Naive thymus-derived CD4-positive, alpha-beta T cell (primary cell): ENCODE results near the gene TTLL9. TPM values are rescaled to one million over a fixed set of nuclear protein-coding genes. Genes with fewer than 3 reads are reported as not detected.

Experiments
- ATAC-seq: fragments of 150-1000 bp; cut with Tn5 transposase; 2 replicates; pipeline ENCODE4 v1.10.0; 2021; ENCODE audit warnings: mild to moderate bottlenecking, moderate library complexity
- CTCF ChIA-PET: fragments of 350-600 bp; sonication (Branson Sonifier 250); formaldehyde crosslinking; loops from one replicate; lab custom pipeline; 2021; ENCODE audit warnings: antibody characterized with exemption; lab: Charles Lee
- POLR2A ChIA-PET: fragments of 350-600 bp; sonication (Branson Sonifier 250); formaldehyde crosslinking; loops from one replicate; lab custom pipeline; 2021; ENCODE audit warnings: antibody characterized with exemption, inconsistent platforms; lab: Charles Lee
- DNase-seq, 9 donors: peaks; one replicate each; pipeline versions ENCODE4 v3.0.0 to v3.0.0-alpha.2; 2020 to 2022; ENCODE audit warnings: mixed read lengths in 1 of 9
- H3K27ac ChIP-seq: one replicate; pipeline ENCODE4 v1.7.0; 2013; ENCODE audit warnings: mild to moderate bottlenecking, low read depth, low read length, moderate library complexity
- H3K27me3 ChIP-seq, 2 donors: one replicate each; pipeline ENCODE4 v1.7.0; 2013; ENCODE audit warnings: low read length in 2 of 2, mild to moderate bottlenecking in 2 of 2, moderate library complexity in 2 of 2; ENCODE audit not compliant: control insufficient read depth in 2 of 2, insufficient read depth in 2 of 2
- H3K36me3 ChIP-seq, 3 experiments: 1 replicate in 2 of 3; 2 replicates in 1 of 3; pipeline ENCODE4 v1.7.0; 2013; ENCODE audit warnings: low read length in 3 of 3, mild to moderate bottlenecking in 3 of 3, moderate library complexity in 1 of 3; ENCODE audit not compliant: insufficient read depth in 3 of 3, control insufficient read depth in 2 of 3
- H3K4me1 ChIP-seq, 2 donors: one replicate each; pipeline ENCODE4 v1.7.0; 2013; ENCODE audit warnings: low read length in 2 of 2, mild to moderate bottlenecking in 2 of 2, moderate library complexity in 1 of 2; ENCODE audit not compliant: control insufficient read depth in 2 of 2, insufficient read depth in 2 of 2
- H3K4me3 ChIP-seq: 2 replicates; pipeline ENCODE4 v1.7.0; 2013; ENCODE audit warnings: mild to moderate bottlenecking, low read length
- H3K9me3 ChIP-seq, 3 experiments: 1 replicate in 2 of 3; 2 replicates in 1 of 3; pipeline ENCODE4 v1.7.0; 2013; ENCODE audit warnings: low read length in 3 of 3; ENCODE audit not compliant: control insufficient read depth in 2 of 3
- H3K27ac Mint-ChIP-seq, 9 donors: one replicate each; pipeline ENCODE4 v1.8.0; 2020 to 2022; ENCODE audit warnings: mixed read lengths in 9 of 9, mild to moderate bottlenecking in 8 of 9, moderate library complexity in 5 of 9, inconsistent platforms in 2 of 9
- H3K27me3 Mint-ChIP-seq, 5 donors: one replicate each; pipeline ENCODE4 v1.8.0; 2021 to 2022; ENCODE audit warnings: mixed read lengths in 5 of 5, mild to moderate bottlenecking in 1 of 5
- H3K36me3 Mint-ChIP-seq, 5 donors: one replicate each; pipeline ENCODE4 v1.8.0; 2020 to 2022; ENCODE audit warnings: mixed read lengths in 5 of 5, mild to moderate bottlenecking in 3 of 5, inconsistent platforms in 1 of 5
- H3K4me1 Mint-ChIP-seq, 7 donors: one replicate each; pipeline ENCODE4 v1.8.0; 2020 to 2022; ENCODE audit warnings: mixed read lengths in 7 of 7, mild to moderate bottlenecking in 3 of 7, inconsistent platforms in 1 of 7
- H3K4me3 Mint-ChIP-seq, 10 donors: one replicate each; pipeline ENCODE4 v1.8.0; 2020 to 2022; ENCODE audit warnings: mild to moderate bottlenecking in 10 of 10, mixed read lengths in 10 of 10, moderate library complexity in 6 of 10, inconsistent platforms in 2 of 10
- H3K9me3 Mint-ChIP-seq, 11 donors: one replicate each; pipeline ENCODE4 v1.8.0; 2020 to 2022; ENCODE audit warnings: mixed read lengths in 11 of 11, mild to moderate bottlenecking in 4 of 11, inconsistent platforms in 1 of 11, moderate library complexity in 1 of 11
- intact Hi-C, 2 donors: fragments of 100-400 bp; cut with micrococcal nuclease; formaldehyde crosslinking; loops; one replicate each; pipeline ENCODE4 v1.15.1; 2023
- polyA plus RNA-seq, 2 donors: library from polyadenylated mRNA; unstranded; fragments of 300-500 nt; fragmentation: Illumina TruSeq; gene quantifications; one replicate each; pipeline ENCODE4 v1.2.3, GENCODE V29; 2021
- total RNA-seq, 6 experiments: library from RNA in 5 of 6; stranded (reverse) in 5 of 6; gene quantifications; 1 replicate in 5 of 6; 2 replicates in 1 of 6; pipeline ENCODE4 v1.2.3 and lab custom pipeline; 2021 to 2026

Gene TTLL9
- total and polyA plus RNA-seq, 7 experiments from 2014 or later: not detected

DNA sequence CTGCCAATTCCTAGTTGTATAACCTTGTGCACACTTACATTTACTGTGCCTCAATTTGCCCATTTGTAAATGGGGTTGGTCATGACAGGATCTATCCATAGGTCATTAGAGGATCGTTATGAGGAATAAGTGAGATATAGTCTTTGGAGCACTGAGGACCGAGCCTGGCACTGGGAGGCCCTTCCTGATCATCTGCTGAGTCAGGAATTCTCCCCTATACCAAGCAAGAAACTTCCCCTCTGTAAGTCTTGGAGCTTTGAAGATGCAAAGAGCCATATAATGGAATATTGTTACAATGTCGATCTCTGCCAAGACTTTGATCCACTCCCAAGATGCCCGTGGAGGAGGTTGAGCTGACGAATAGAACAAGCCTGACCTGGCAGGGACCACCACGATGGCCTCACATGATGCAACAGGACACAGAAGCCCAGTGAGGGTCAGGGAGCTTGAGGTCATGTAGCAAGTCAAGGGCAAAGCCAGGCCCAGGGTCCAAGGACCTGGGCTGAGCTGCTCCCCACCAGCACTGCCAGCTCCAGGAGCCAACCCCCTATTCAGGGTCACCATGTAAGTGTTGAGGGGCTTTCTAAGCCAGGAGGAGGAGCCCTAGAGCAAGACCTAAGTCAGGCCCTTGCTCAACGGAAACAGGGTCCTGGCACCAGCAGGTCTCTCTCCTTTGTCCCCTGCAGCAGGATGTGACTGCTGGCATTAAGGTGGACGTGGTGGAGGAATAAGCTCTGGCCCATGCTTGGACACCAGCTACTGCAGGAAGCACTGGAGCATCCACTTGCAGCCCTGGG, 64.7 kb downstream of the TTLL9 start:
- H3K4me3 Mint-ChIP-seq: no peak overlapping the region
- CTCF ChIA-PET: no interaction called here

DNA sequence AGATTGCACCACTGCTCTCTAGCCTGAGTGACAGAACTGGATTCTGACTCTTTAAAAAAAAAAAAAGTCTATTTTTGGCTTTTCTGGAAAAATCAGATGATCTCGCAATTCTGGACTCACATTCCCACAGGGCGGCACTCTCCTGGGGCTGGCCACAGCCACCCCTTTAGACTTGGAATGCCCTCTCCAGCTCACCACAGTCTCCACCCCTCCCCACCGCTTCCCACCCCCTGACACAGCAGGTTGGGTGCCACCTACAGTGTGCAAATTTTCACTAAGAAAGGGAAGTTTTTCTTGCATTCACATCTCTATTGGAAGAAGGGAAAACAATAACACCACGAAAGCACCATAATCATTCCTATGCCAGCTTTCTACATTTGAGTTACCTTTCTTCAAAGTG, 66.0 kb downstream of the TTLL9 start:
- no peaks in the 10 kb centered on the region for H3K4me1 ChIP-seq
- ATAC-seq (no peak), DNase-seq (no peak)
- POLR2A ChIA-PET: no interaction called here
- H3K9me3 ChIP-seq: no peaks in the 10 kb centered on the region
- no peak overlapping the region for H3K27ac ChIP-seq
- intact Hi-C loops: no loop called here
- CTCF ChIA-PET: no interaction called here
- Mint-ChIP-seq H3K9me3 (no peaks in the 10 kb centered on the region), H3K4me1 (peaks cover 0 to 1% (median 0%) of the 10 kb centered on the region in 7 donors), H3K36me3 (no peaks in the 10 kb centered on the region), H3K27ac (no peak overlapping the region), H3K4me3 (no peak overlapping the region), H3K27me3 (peaks cover 0 to 5% (median 0%) of the 10 kb centered on the region in 5 donors)
- no peaks in the 10 kb centered on the region for H3K36me3 ChIP-seq
- H3K27me3 ChIP-seq: no peaks in the 10 kb centered on the region
- H3K4me3 ChIP-seq: no peak overlapping the region

More for the DNA sequence above, 64.7 kb downstream of the TTLL9 start:
- H3K27ac ChIP-seq: no peak overlapping the region
- no peaks in the 10 kb centered on the region for H3K9me3 ChIP-seq
- ATAC-seq: no peak
- Mint-ChIP-seq H3K9me3 (no peaks in the 10 kb centered on the region), H3K36me3 (no peaks in the 10 kb centered on the region), H3K27ac (no peak overlapping the region), H3K4me1 (peaks cover 0 to 1% (median 0%) of the 10 kb centered on the region in 7 donors), H3K27me3 (peaks cover 0 to 16% (median 3%) of the 10 kb centered on the region in 5 donors)
- no peaks in the 10 kb centered on the region for H3K36me3 ChIP-seq
- no peaks in the 10 kb centered on the region for H3K27me3 ChIP-seq
- POLR2A ChIA-PET: no interaction called here
- intact Hi-C loops: no loop called here
- no peak overlapping the region for H3K4me3 ChIP-seq
- no peaks in the 10 kb centered on the region for H3K4me1 ChIP-seq
- DNase-seq: no peak

- H3K4me1 ChIP-seq: no peaks in the 10 kb centered on the region
- Mint-ChIP-seq H3K9me3 (no peaks in the 10 kb centered on the region), H3K27me3 (no peaks in the 10 kb centered on the region), H3K27ac (no peak overlapping the region), H3K4me1 (peaks cover 0 to under 1% (median 0%) of the 10 kb centered on the region in 7 donors), H3K36me3 (peaks cover 0 to 4% (median 0%) of the 10 kb centered on the region in 5 donors), H3K4me3 (no peak overlapping the region)
- intact Hi-C loops: no loop called here
- ATAC-seq (no peak), DNase-seq (no peak)
- H3K27me3 ChIP-seq: no peaks in the 10 kb centered on the region
- no peaks in the 10 kb centered on the region for H3K9me3 ChIP-seq
- ChIA-PET POLR2A (no interaction called here), CTCF (no interaction called here)
- H3K27ac ChIP-seq: no peak overlapping the region
- peaks cover 0 to 11% (median 0%) of the 10 kb centered on the region in 3 experiments for H3K36me3 ChIP-seq
- H3K4me3 ChIP-seq: no peak overlapping the region
These were observed 67.4 kb downstream of the TTLL9 start for GRCh38 chr20:31937820-31938219.

- Mint-ChIP-seq H3K27me3 (no peaks in the 10 kb centered on the region), H3K36me3 (peaks cover 0 to 8% (median 4%) of the 10 kb centered on the region in 5 donors), H3K27ac (no peak overlapping the region), H3K4me1 (no peaks in the 10 kb centered on the region), H3K9me3 (no peaks in the 10 kb centered on the region), H3K4me3 (no peak overlapping the region)
- ChIA-PET CTCF (no interaction called here), POLR2A (no interaction called here)
- Histone ChIP-seq H3K4me1 (no peaks in the 10 kb centered on the region), H3K9me3 (no peaks in the 10 kb centered on the region), H3K27ac (no peak overlapping the region), H3K36me3 (peaks cover 0 to 29% (median 3%) of the 10 kb centered on the region in 3 experiments), H3K27me3 (no peaks in the 10 kb centered on the region), H3K4me3 (no peak overlapping the region)
- no peak for DNase-seq
- intact Hi-C loops: no loop called here
- no peak for ATAC-seq
These were observed 69.2 kb downstream of the TTLL9 start for GRCh38 chr20:31939661-31940060.

- ATAC-seq (no peak), DNase-seq (no peak)
- intact Hi-C loops: no loop called here
- Histone ChIP-seq H3K27ac (no peak overlapping the region), H3K4me1 (no peaks in the 10 kb centered on the region), H3K27me3 (no peaks in the 10 kb centered on the region), H3K36me3 (peaks cover 22 to 63% (median 26%) of the 10 kb centered on the region in 3 experiments), H3K9me3 (peaks cover 0 to 2% (median 0%) of the 10 kb centered on the region in 3 experiments), H3K4me3 (no peak overlapping the region)
- Mint-ChIP-seq H3K27me3 (no peaks in the 10 kb centered on the region), H3K4me1 (no peaks in the 10 kb centered on the region), H3K9me3 (peaks cover 0 to 2% (median 0%) of the 10 kb centered on the region in 11 donors), H3K27ac (peak overlapping the region in 2 of 9 donors; percentile 9 to 26), H3K4me3 (no peak overlapping the region), H3K36me3 (peaks cover under 1 to 24% (median 9%) of the 10 kb centered on the region in 5 donors)
- CTCF ChIA-PET: interaction anchor here (1.3 kb wide), 1 partner anchor 9 kb away, joined by 4 read pairs; the partner anchor contains the start of gene PDRG1
- POLR2A ChIA-PET: no interaction called here
These were observed 72.6 kb downstream of the TTLL9 start for GRCh38 chr20:31943052-31943471.

- DNase-seq (no peak), ATAC-seq (no peak)
- peaks cover 8 to 40% (median 26%) of the 10 kb centered on the region in 5 donors for H3K36me3 Mint-ChIP-seq
- Histone ChIP-seq H3K9me3 (peaks cover 0 to 5% (median 0%) of the 10 kb centered on the region in 3 experiments), H3K27me3 (no peaks in the 10 kb centered on the region), H3K4me1 (peaks cover 0 to 1% of the 10 kb centered on the region in 2 donors), H3K27ac (no peak overlapping the region), H3K36me3 (peaks cover 25 to 80% (median 31%) of the 10 kb centered on the region in 3 experiments), H3K4me3 (no peak overlapping the region)
- peaks cover 0 to 5% (median 0%) of the 10 kb centered on the region in 11 donors for H3K9me3 Mint-ChIP-seq
- ChIA-PET POLR2A (no interaction called here), CTCF (no interaction called here)
- no peak overlapping the region for H3K4me3 Mint-ChIP-seq
- H3K27ac Mint-ChIP-seq: no peak overlapping the region
- H3K4me1 Mint-ChIP-seq: peaks cover 10 to 17% (median 16%) of the 10 kb centered on the region in 7 donors
- H3K27me3 Mint-ChIP-seq: no peaks in the 10 kb centered on the region
- intact Hi-C loops: no loop called here
These were observed 74.9 kb downstream of the TTLL9 start for GRCh38 chr20:31945319-31945718.
